ENCODE data around the gene ELP5. TPM values are rescaled to one million over a fixed set of nuclear protein-coding genes. Genes with fewer than 3 reads are reported as not detected.
A peak's percentile ranks its signal among the peaks of the same experiment; 100 is the strongest.
"Not testable (repeated sequence)": the region's sequence is repeated elsewhere in the genome, so short reads cannot be mapped to it uniquely, and the experiment has no call there.

The ELP5 gene
- total RNA-seq, 1 donor from 2014 or later, result 36.9 TPM

- Mint-ChIP-seq H3K9me3 (ENCODE audit: unreplicated experiment) (no peaks in the 10 kb centered on the region), H3K27ac (ENCODE audit: unreplicated experiment) (peak overlapping the region; percentile 98), H3K27me3 (ENCODE audit: unreplicated experiment) (peaks cover 34% of the 10 kb centered on the region), H3K36me3 (ENCODE audit: low read depth, unreplicated experiment) (peaks cover 50% of the 10 kb centered on the region), H3K4me1 (ENCODE audit: unreplicated experiment) (peaks cover 40% of the 10 kb centered on the region), H3K4me3 (ENCODE audit: unreplicated experiment) (peak overlapping the region; percentile 98)
- no peak for TF ChIP-seq CTCF (IDR thresholded peaks at IDR 0.05; ENCODE audit: unreplicated experiment)
- DNase-seq (ENCODE audit: low spot score), result no peak
These were observed 10.8 kb upstream of the ELP5 start for GRCh38 chr17:7241090-7241733.

GRCh38 chr17:7241783-7242716, 10.0 kb upstream of the ELP5 start, which contains the start of gene GABARAP:
Gene GABARAP, minus strand, starts transcription at chr17:7242449. Its CDS starts 119 bp downstream, at chr17:7242330.
- H3K4me3 Mint-ChIP-seq (ENCODE audit: unreplicated experiment), result peak within 1 kb of the TSS; percentile 98
- no peaks in the 10 kb centered on the region for H3K9me3 Mint-ChIP-seq (ENCODE audit: unreplicated experiment)
- no peak for TF ChIP-seq CTCF (IDR thresholded peaks at IDR 0.05; ENCODE audit: unreplicated experiment)
- H3K27ac Mint-ChIP-seq (ENCODE audit: unreplicated experiment), result peak within 1 kb of the TSS; percentile 100
- peaks cover 48% of the 10 kb centered on the region for H3K36me3 Mint-ChIP-seq (ENCODE audit: low read depth, unreplicated experiment)
- DNase-seq (ENCODE audit: low spot score), result peak; percentile 92
- H3K27me3 Mint-ChIP-seq (ENCODE audit: unreplicated experiment), result peaks cover 30% of the 10 kb centered on the region
- peaks cover 37% of the 10 kb centered on the region for H3K4me1 Mint-ChIP-seq (ENCODE audit: unreplicated experiment)

GRCh38 chr17:7242717-7243452, 9.1 kb upstream of the ELP5 start:
- Mint-ChIP-seq H3K36me3 (ENCODE audit: low read depth, unreplicated experiment) (peaks cover 44% of the 10 kb centered on the region), H3K4me1 (ENCODE audit: unreplicated experiment) (peaks cover 35% of the 10 kb centered on the region), H3K27me3 (ENCODE audit: unreplicated experiment) (peaks cover 28% of the 10 kb centered on the region), H3K9me3 (ENCODE audit: unreplicated experiment) (no peaks in the 10 kb centered on the region), H3K4me3 (ENCODE audit: unreplicated experiment) (peak overlapping the region; percentile 98), H3K27ac (ENCODE audit: unreplicated experiment) (peak overlapping the region; percentile 100)
- TF ChIP-seq CTCF (IDR thresholded peaks at IDR 0.05; ENCODE audit: unreplicated experiment), result no peak
- DNase-seq (ENCODE audit: low spot score), result peak; percentile 91

GRCh38 chr17:7243453-7243729, 8.6 kb upstream of the ELP5 start:
- no peak for TF ChIP-seq CTCF (IDR thresholded peaks at IDR 0.05; ENCODE audit: unreplicated experiment)
- Mint-ChIP-seq H3K36me3 (ENCODE audit: low read depth, unreplicated experiment) (peaks cover 44% of the 10 kb centered on the region), H3K9me3 (ENCODE audit: unreplicated experiment) (no peaks in the 10 kb centered on the region), H3K27ac (ENCODE audit: unreplicated experiment) (peak overlapping the region; percentile 95), H3K27me3 (ENCODE audit: unreplicated experiment) (peaks cover 28% of the 10 kb centered on the region), H3K4me1 (ENCODE audit: unreplicated experiment) (peaks cover 35% of the 10 kb centered on the region), H3K4me3 (ENCODE audit: unreplicated experiment) (peak overlapping the region; percentile 91)
- DNase-seq (ENCODE audit: low spot score), result no peak

GRCh38 chr17:7243838-7244237, 8.2 kb upstream of the ELP5 start:
- not testable (repeated sequence) for H3K27ac Mint-ChIP-seq (ENCODE audit: unreplicated experiment); DNase-seq (ENCODE audit: low spot score); H3K9me3 Mint-ChIP-seq (ENCODE audit: unreplicated experiment)
- Mint-ChIP-seq H3K27me3 (ENCODE audit: unreplicated experiment) (peaks cover 28% of the 10 kb centered on the region), H3K4me1 (ENCODE audit: unreplicated experiment) (peaks cover 35% of the 10 kb centered on the region), H3K4me3 (ENCODE audit: unreplicated experiment) (peak overlapping the region; percentile 81), H3K36me3 (ENCODE audit: low read depth, unreplicated experiment) (peaks cover 44% of the 10 kb centered on the region)
